NCI-H2107 (cell line): ENCODE data around the gene EXOC8.
"Not testable (repeated sequence)": the region's sequence is repeated elsewhere in the genome, so short reads cannot be mapped to it uniquely, and the experiment has no call there.

ENCODE experiments used
- DNase-seq: peaks from one replicate; lab custom pipeline; 2025; lab: John Stamatoyannopoulos, UW

The EXOC8 gene

GRCh38 chr1:231353086-231353485 lies 15.4 kb upstream of the EXOC8 start:
- DNase-seq, result no peak

GRCh38 chr1:231351816-231352215 lies 14.2 kb upstream of the EXOC8 start:
- no peak for DNase-seq

GRCh38 chr1:231348856-231349255 lies 11.2 kb upstream of the EXOC8 start:
- DNase-seq, result not testable (repeated sequence)

GRCh38 chr1:231348442-231348841 lies 10.8 kb upstream of the EXOC8 start:
- DNase-seq, result no peak

- DNase-seq, result no peak
Measured at GRCh38 chr1:231347961-231348360, 10.3 kb upstream of the EXOC8 start.

GRCh38 chr1:231340328-231341013 lies 2.8 kb upstream of the EXOC8 start:
- DNase-seq, result no peak

- DNase-seq, result no peak
Measured at GRCh38 chr1:231338270-231339128, 847 bp upstream of the EXOC8 start, which contains the start of gene SPRTN. SPRTN (plus strand) TSS chr1:231338293; CDS start chr1:231338384, 91 bp downstream.

GRCh38 chr1:231337043-231337471 lies 595 bp downstream of the EXOC8 start:
- DNase-seq, result no peak

GRCh38 chr1:231335663-231336602 lies 1.7 kb downstream of the EXOC8 start:
- DNase-seq, result no peak

- no peak for DNase-seq
Measured at GRCh38 chr1:231334952-231335351, 2.7 kb downstream of the EXOC8 start.

- DNase-seq, result no peak
Measured at GRCh38 chr1:231334079-231334666, 3.5 kb downstream of the EXOC8 start.

- no peak for DNase-seq
Measured at GRCh38 chr1:231332761-231333160, 4.9 kb downstream of the EXOC8 start.

GRCh38 chr1:231329483-231329882 lies 8.2 kb downstream of the EXOC8 start:
- DNase-seq, result no peak

GRCh38 chr1:231327617-231328016 lies 10.0 kb downstream of the EXOC8 start:
- DNase-seq, result no peak

- no peak for DNase-seq
Measured at GRCh38 chr1:231326248-231326647, 11.4 kb downstream of the EXOC8 start.

GRCh38 chr1:231324660-231325059 lies 13.0 kb downstream of the EXOC8 start:
- no peak for DNase-seq

GRCh38 chr1:231322880-231323530 lies 14.6 kb downstream of the EXOC8 start:
- no peak for DNase-seq

GRCh38 chr1:231319080-231319479 lies 18.6 kb downstream of the EXOC8 start:
- no peak for DNase-seq

GRCh38 chr1:231318568-231318967 lies 19.1 kb downstream of the EXOC8 start:
- DNase-seq, result no peak

GRCh38 chr1:231318015-231318355 lies 19.7 kb downstream of the EXOC8 start:
- DNase-seq, result no peak

- no peak for DNase-seq
Measured at GRCh38 chr1:231317306-231318014, 20.2 kb downstream of the EXOC8 start.
